Muscle of leg (tissue), 11 donors: ENCODE measurements around the gene MLXIP. TPM values are rescaled to one million over a fixed set of nuclear protein-coding genes. Genes with fewer than 3 reads are reported as not detected.
A peak's percentile ranks its signal among the peaks of the same experiment; 100 is the strongest.
"Not testable (repeated sequence)": the region's sequence is repeated elsewhere in the genome, so short reads cannot be mapped to it uniquely, and the experiment has no call there.

Experiments
- DNase-seq: peaks from one replicate; pipeline ENCODE4 v3.0.0; 2013
- H3K27ac ChIP-seq: one replicate; pipeline ENCODE4 v1.5.1; 2013; ENCODE audit warnings: mild to moderate bottlenecking, low read length, control low read depth
- H3K27me3 ChIP-seq: one replicate; pipeline ENCODE4 v1.6.1; 2013; ENCODE audit warnings: low read length; ENCODE audit not compliant: control insufficient read depth, insufficient read depth
- H3K36me3 ChIP-seq: one replicate; pipeline ENCODE4 v1.6.1; 2013; ENCODE audit warnings: low read length; ENCODE audit not compliant: control insufficient read depth, insufficient read depth
- H3K4me1 ChIP-seq: one replicate; pipeline ENCODE4 v1.6.1; 2013; ENCODE audit warnings: low read length; ENCODE audit not compliant: control insufficient read depth, insufficient read depth
- H3K4me3 ChIP-seq: one replicate; pipeline ENCODE4 v1.5.1; 2013; ENCODE audit warnings: low read length, control low read depth
- H3K9me3 ChIP-seq: replicated peaks from 2 replicates; pipeline ENCODE4 v1.6.1; 2013; ENCODE audit warnings: low read depth, low read length; ENCODE audit not compliant: control insufficient read depth
- WGBS: methylation state at CpG from one replicate; pipeline ENCODE4 v1.1.5; 2013; ENCODE audit warnings: missing lambda C conversion rate; ENCODE audit not compliant: insufficient coverage; 5-methylcytosine and 5-hydroxymethylcytosine counted together
- polyA plus RNA-seq, 8 donors: library from polyadenylated mRNA; unstranded; fragments of 120-200 nt; gene quantifications; one replicate each; pipeline versions ENCODE4 v1.2.1 to v1.2.3, GENCODE V29; 2013; ENCODE audit warnings: inconsistent platforms in 1 of 8, low replicate concordance in 1 of 8; ENCODE audit not compliant: insufficient read length in 8 of 8, insufficient read depth in 1 of 8
- total RNA-seq: library from RNA; stranded (reverse); fragments of 120-200 nt; gene quantifications from one replicate; pipeline ENCODE4 v1.2.4, GENCODE V29; 2013

MLXIP gene
- total and polyA plus RNA-seq, 9 donors: 12.6 to 34.0 (median 28.6) TPM

DNA sequence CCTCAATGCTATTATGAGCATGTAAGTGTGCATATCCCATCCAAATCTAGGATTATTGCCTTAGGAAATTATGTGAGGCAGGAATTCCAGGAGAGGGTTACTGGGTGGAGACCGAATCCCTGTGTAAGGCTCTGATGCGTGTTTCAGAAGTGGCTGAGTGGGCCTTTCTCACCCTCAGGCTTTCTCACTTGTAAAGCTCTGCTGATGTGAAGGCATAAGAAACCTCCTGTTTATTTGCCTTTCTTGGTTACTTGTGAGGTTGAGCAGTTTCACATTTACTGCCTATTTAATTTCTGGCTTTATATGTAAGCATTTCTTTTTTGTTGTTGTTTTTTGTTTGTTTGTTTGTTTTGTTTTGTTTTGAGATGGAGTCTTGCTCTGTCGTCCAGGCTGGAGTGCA is 84.4 kb downstream of the MLXIP start:
- no peaks in the 10 kb centered on the region for H3K9me3 ChIP-seq
- no peak overlapping the region for H3K27ac ChIP-seq
- peaks cover 2% of the 10 kb centered on the region for H3K27me3 ChIP-seq
- H3K4me3 ChIP-seq: no peak overlapping the region
- WGBS: 67% methylated on average over 1 of the region's 3 CpGs
- no peaks in the 10 kb centered on the region for H3K36me3 ChIP-seq
- DNase-seq: no peak
- H3K4me1 ChIP-seq: no peaks in the 10 kb centered on the region

DNA sequence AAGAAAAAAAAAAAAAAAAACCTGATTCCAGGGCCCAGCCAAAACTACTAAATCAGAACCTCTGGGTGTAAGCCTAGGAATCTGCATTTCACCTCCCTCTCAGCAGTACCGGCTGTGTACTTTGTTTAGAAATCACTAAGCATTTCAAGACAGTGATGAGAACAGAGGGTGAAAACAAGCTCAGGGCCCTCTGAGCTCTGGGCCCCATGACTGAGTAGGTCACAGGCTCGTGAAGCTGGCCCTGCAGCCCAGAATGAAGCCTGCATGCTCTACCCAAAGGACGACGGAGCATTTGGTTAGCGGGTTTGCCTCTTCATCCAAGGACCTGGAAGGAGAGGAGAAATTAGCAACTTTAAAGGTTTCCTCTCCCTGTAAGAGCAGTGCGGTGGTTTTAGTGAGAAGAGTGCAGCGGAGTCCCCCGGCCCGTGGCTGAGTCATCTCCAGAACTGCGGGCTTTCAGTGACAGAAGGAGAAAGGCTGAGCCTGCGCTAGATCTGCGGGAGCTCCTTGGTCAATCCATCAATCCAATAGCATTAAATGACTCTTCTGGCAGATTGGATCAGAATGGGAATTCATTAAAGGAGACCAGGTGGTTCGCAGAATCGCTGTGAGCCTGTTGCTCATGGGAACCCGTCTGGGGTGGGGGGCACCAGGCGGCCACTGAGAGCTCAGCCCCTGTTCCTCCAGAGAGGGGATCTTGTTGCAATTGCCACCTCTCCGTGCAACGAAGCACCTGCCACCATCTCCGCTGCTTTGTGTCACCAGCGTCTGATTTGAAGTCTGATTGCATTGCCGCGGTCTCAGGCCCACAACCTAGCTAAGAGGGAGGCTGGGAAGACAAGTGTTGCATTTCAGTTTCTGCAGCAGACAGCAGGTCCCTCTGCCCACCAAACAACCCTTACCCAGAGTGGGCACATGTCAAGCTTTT is 88.1 kb downstream of the MLXIP start:
- WGBS: 74% methylated on average over 15 of the region's 22 CpGs
- no peak overlapping the region for H3K27ac ChIP-seq
- no peaks in the 10 kb centered on the region for H3K4me1 ChIP-seq
- H3K36me3 ChIP-seq: no peaks in the 10 kb centered on the region
- no peaks in the 10 kb centered on the region for H3K9me3 ChIP-seq
- no peak for DNase-seq
- H3K27me3 ChIP-seq: peaks cover 2% of the 10 kb centered on the region
- H3K4me3 ChIP-seq: no peak overlapping the region

DNA sequence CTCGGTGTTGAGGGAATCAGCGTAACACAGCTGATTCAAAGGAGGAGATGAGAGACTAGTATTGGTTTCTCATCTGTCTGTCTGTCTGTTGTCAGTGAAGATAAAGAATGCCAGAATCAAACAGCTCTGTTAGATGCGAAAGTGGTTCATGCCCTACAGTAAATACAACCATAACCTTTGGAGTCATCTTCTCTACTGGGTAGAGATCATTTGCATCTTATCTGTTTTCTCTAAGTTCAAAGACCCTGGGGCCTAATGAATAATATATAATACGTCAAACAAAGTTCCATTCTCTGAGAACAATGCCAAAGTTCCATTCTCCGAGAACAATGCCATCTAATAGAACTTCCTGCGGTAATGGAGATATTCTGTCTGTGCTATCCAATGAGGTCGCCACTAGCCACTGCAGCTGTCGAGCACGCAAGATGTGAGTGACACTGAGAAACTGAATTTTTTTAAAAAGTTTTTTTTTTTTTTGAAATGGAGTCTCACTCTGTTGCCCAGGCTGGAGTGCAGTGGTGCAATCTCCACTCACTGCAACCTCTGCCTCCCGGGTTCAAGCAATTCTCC is 88.9 kb downstream of the MLXIP start:
- Histone ChIP-seq H3K36me3 (no peaks in the 10 kb centered on the region), H3K27me3 (peaks cover 2% of the 10 kb centered on the region), H3K4me3 (no peak overlapping the region), H3K27ac (no peak overlapping the region), H3K4me1 (no peaks in the 10 kb centered on the region), H3K9me3 (no peaks in the 10 kb centered on the region)
- no CpG with 5 or more reads among the region's 10 CpGs for WGBS
- DNase-seq: no peak

DNA sequence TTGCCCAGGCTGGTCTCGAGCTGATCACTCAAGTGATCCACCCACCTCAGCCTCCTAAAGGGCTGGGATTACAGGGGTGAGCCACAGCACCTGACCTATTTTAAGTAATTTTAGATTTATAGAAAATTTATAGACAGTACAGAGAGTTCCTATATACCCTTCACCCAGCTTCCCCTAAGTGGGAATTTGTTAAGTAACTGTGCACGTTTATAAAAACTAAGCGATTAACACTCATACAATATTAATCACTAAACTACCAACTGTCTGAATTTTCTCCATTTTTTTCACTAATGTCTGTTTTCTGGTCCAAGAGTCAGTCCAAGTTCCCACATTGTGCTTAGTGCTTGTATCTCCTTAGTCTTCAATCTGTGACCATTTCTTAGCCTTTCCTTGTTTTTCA is 89.9 kb downstream of the MLXIP start:
- H3K27me3 ChIP-seq: peaks cover 2% of the 10 kb centered on the region
- H3K27ac ChIP-seq: no peak overlapping the region
- no peaks in the 10 kb centered on the region for H3K36me3 ChIP-seq
- H3K4me3 ChIP-seq: no peak overlapping the region
- no peaks in the 10 kb centered on the region for H3K4me1 ChIP-seq
- WGBS: 81% methylated on average over 2 of the region's 3 CpGs
- H3K9me3 ChIP-seq: no peaks in the 10 kb centered on the region
- DNase-seq: no peak

DNA sequence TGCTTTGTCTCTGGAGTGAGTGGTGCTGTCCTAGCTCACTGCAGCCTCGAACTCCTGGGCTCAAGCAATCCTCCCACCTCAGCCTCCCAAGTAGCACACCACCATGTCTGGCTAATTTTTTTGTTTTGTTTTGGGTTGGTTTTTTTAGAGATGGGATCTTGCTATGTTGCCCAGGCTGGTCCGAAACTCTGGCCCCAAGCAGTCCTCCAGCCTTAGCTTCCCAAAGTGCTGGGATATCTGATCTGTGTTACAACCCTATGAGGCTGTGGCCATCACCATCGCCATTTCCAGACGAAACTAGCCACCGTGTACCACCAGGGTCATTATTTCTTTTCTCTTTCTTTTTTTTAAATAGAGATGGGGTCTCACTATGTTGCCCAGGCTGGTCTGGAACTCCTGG is 92.8 kb downstream of the MLXIP start:
- H3K9me3 ChIP-seq: no peaks in the 10 kb centered on the region
- no peaks in the 10 kb centered on the region for H3K4me1 ChIP-seq
- H3K36me3 ChIP-seq: no peaks in the 10 kb centered on the region
- 100% methylated on average over 1 of the region's 5 CpGs for WGBS
- no peak for DNase-seq
- no peak overlapping the region for H3K27ac ChIP-seq
- no peak overlapping the region for H3K4me3 ChIP-seq
- peaks cover 2% of the 10 kb centered on the region for H3K27me3 ChIP-seq

DNA sequence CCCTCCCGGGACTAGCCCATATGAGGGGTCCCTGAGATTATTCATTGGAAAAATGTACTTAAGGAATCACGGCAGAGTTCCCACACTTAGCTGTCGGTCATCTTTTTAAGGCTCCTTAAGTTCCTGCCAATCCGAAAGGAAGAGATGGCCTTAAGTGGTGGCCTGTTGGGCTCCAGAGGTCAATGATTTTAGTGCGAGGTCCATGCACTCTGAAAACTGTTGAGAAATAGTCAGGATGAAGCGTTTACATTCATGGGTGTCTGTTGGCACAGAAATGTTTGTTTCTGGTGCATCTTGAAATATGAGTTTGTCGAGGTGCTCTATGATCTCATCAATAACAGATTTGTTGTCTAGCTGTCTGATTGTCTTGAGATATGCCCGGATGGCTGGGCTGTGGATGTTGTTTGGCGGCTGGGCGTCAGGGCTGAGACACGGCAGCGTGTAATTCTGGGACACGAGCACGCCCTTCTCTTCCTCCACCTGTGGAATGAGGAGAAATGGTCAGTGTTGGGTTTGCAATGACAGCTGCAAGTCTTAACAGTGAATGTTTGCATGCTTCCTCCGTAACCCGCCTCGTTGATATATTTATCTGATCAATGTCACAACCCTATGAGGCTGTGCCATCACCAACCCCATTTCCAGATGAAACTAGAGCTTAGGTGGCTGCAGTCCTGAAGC is 93.8 kb downstream of the MLXIP start:
- H3K36me3 ChIP-seq: no peaks in the 10 kb centered on the region
- no peak for DNase-seq
- no peaks in the 10 kb centered on the region for H3K9me3 ChIP-seq
- no peak overlapping the region for H3K27ac ChIP-seq
- no peak overlapping the region for H3K4me3 ChIP-seq
- WGBS: 70% methylated on average over 7 of the region's 17 CpGs
- H3K27me3 ChIP-seq: no peaks in the 10 kb centered on the region
- H3K4me1 ChIP-seq: no peaks in the 10 kb centered on the region

DNA sequence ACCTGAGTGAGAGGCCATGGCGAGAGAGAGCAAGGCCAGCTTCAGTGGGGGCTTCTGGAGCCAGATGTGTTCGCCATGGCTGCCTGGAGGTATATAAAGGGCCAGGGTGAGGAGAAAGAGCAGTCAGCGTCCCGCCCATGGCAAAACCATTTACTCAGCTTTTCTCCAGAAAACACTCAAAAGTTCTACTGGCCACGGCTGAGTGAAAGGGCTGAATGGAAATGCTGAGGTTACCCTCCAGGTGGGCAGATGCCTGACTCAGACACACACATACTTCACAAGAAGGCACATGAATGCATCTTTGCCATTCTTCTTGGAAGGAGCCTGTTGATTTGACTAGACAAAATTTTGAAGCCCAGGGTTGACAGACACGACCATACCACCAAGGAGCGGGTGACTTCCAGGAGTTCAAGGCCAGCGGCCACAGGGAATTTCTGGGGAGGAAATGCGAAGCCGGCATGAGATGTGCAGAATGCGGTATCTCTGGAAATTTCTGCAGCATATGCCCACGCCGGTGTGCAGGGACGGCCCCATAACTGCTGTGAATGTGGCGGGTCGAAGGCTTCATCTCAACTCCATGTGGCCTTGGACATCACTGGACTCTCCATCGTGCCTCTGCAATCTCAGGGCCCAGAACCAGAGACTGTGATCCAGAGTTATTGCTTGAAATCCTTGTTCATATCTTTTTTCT is 95.7 kb downstream of the MLXIP start, which contains the start of gene IL31:
TSS of gene IL31 (minus strand) at position 67 of the 691 bp plus-strand sequence. CDS start at position 18, 49 bp downstream.
- no peaks in the 10 kb centered on the region for H3K27me3 ChIP-seq

DNA sequence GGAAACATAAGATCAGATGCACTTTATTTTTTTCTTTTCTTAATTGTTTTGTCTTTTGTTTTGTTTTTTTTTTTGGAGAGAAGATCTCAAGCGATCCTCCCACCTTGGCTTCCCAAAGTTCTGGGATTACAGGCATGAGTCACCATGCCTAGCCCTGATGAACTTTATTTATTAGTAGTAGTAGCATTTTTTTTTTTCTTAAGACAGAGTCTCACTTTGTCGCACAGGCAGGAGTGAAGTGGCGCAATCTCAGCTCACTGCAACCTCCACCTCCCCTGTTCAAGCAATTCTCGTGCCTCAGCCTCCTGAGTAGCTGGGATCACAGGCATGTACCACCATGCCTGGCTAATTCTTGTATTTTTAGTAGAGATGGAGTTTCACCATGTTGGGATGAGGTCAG is 97.9 kb downstream of the MLXIP start:
- H3K4me1 ChIP-seq, H3K4me3 ChIP-seq, H3K36me3 ChIP-seq, DNase-seq, H3K27ac ChIP-seq, H3K9me3 ChIP-seq, H3K27me3 ChIP-seq: not testable (repeated sequence)
- WGBS: no CpG with 5 or more reads among the region's 4 CpGs

More for the DNA sequence above, 95.7 kb downstream of the MLXIP start, which contains the start of gene IL31:
- WGBS: 93% methylated on average over 14 of the region's 17 CpGs
- H3K4me3 ChIP-seq: no peak within 1 kb of the TSS
- no peaks in the 10 kb centered on the region for H3K9me3 ChIP-seq
- no peak within 1 kb of the TSS for H3K27ac ChIP-seq
- no peaks in the 10 kb centered on the region for H3K4me1 ChIP-seq
- DNase-seq: no peak
- no peaks in the 10 kb centered on the region for H3K36me3 ChIP-seq

DNA sequence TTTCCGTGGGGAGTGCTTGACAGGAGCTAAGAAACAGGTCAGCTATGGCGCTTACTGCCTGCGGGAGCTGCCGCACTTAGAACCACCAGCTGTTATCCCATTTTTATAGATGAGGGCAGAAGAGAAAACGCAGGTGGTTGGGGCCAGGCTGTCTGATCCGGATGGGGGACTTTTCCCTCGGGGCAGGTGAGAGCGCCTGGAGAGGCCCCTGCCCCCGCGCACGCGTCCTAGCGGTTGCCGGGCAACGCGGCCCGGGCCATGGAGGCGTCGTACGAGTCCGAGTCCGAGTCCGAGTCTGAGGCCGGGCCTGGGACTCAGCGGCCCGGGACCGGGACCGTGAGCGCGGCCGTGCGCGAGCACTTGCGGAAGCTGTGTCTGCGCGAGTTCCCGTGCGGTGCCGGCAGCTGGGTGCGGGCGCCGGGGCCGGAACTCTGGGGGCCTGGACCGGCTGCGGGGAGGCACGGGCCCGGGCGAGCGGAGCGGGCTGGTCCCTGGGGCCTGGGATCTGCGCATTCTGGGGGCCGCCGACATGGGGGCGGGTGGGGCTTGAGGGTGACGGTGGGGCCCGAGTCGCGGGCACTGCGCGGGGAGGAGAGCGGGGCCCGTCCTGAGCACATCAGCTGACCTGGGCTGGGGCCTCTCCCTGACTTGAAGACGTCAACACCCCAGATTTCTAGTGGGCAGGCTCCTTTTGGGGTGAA is 104.5 kb downstream of the MLXIP start, which contains the start of gene LRRC43:
TSS of gene LRRC43 (plus strand) at position 237 of the 701 bp plus-strand sequence. CDS start at position 259, 22 bp downstream.
- WGBS: under 1% methylated on average over 53 of the region's 63 CpGs
- Histone ChIP-seq H3K4me1 (peaks cover 9% of the 10 kb centered on the region), H3K27me3 (peaks cover 2% of the 10 kb centered on the region), H3K9me3 (no peaks in the 10 kb centered on the region), H3K27ac (no peak within 1 kb of the TSS), H3K36me3 (no peaks in the 10 kb centered on the region), H3K4me3 (peak within 1 kb of the TSS; percentile 38)
- DNase-seq: peak; percentile 47
